Heart left ventricle (tissue), 16 donors: Measurements from ENCODE around the gene C2orf80. TPM values are rescaled to one million over a fixed set of nuclear protein-coding genes. Genes with fewer than 3 reads are reported as not detected.

ENCODE experiments used
- ATAC-seq, 4 donors: fragments of 200-7000 bp; cut with Tn5 transposase; one replicate each; pipeline ENCODE4 v1.9.1; 2020 to 2022; ENCODE audit warnings: moderate library complexity in 4 of 4, mild to moderate bottlenecking in 3 of 4, moderate number of reproducible peaks in 1 of 4
- DNase-seq, 5 donors: peaks; one replicate each; pipeline ENCODE4 v3.0.0-alpha.2; 2020
- H3K27ac ChIP-seq, 12 donors: fragments of 200-600 bp; sonication (generic) in 4 of 12; one replicate each; pipeline versions ENCODE4 v1.5.0 to v1.8.0; 2016 to 2022; ENCODE audit warnings: mild to moderate bottlenecking in 2 of 12
- H3K27me3 ChIP-seq, 9 donors: fragments of 200-600 bp; sonication (generic) in 2 of 9; one replicate each; pipeline versions ENCODE4 v1.5.1 to v1.8.0; 2016 to 2022; ENCODE audit warnings: mild to moderate bottlenecking in 3 of 9
- H3K36me3 ChIP-seq, 9 donors: fragments of 200-600 bp; sonication (generic) in 2 of 9; one replicate each; pipeline versions ENCODE4 v1.5.0 to v1.8.0; 2018 to 2022; ENCODE audit warnings: mild to moderate bottlenecking in 2 of 9
- H3K4me1 ChIP-seq, 12 donors: fragments of 200-600 bp; sonication (generic) in 4 of 12; one replicate each; pipeline versions ENCODE4 v1.5.0 to v1.8.0; 2016 to 2022; ENCODE audit warnings: mild to moderate bottlenecking in 3 of 12
- H3K4me3 ChIP-seq, 12 donors: fragments of 200-600 bp; sonication (generic) in 4 of 12; one replicate each; pipeline versions ENCODE4 v1.5.0 to v1.8.0; 2017 to 2022; ENCODE audit warnings: mild to moderate bottlenecking in 9 of 12, moderate library complexity in 4 of 12
- H3K9me3 ChIP-seq, 12 donors: fragments of 200-600 bp; sonication (generic) in 4 of 12; one replicate each; pipeline versions ENCODE4 v1.5.0 to v1.8.0; 2016 to 2022; ENCODE audit warnings: mild to moderate bottlenecking in 1 of 12
- CTCF ChIP-seq, 12 donors: fragments of 200-600 bp; sonication (generic) in 4 of 12; IDR thresholded peaks; one replicate each; pipeline versions ENCODE4 v1.5.0 to v1.8.0; 2018 to 2022; ENCODE audit warnings: antibody characterized with exemption in 12 of 12, mild to moderate bottlenecking in 5 of 12
- POLR2A ChIP-seq, 2 donors: fragments of 450-650 bp; IDR thresholded peaks; one replicate each; pipeline ENCODE4 v1.6.1; 2017; ENCODE audit warnings: antibody characterized with exemption in 2 of 2, mild to moderate bottlenecking in 2 of 2, moderate library complexity in 2 of 2
- WGBS, 4 donors: extraction: QIAGEN DNeasy Blood & Tissue Kit in 2 of 4; methylation state at CpG; one replicate each; pipeline versions ENCODE4 v1.1.5 to v1.1.7; 2013 to 2018; 5-methylcytosine and 5-hydroxymethylcytosine counted together
- intact Hi-C, 10 donors: fragments of 100-400 bp; cut with DNase I; formaldehyde crosslinking; loops; one replicate each; pipeline versions ENCODE4 v1.11.1 to v1.14.2; 2022
- polyA plus RNA-seq, 2 donors: library from polyadenylated mRNA; stranded (reverse); fragments of 200-250 nt; gene quantifications; one replicate each; pipeline ENCODE4 v1.2.3, GENCODE V29; 2013
- total RNA-seq, 9 donors: library from RNA; depleted of rRNA in 2 of 9; stranded (reverse); fragments of >200 nt in 2 of 9; fragmentation: NEBNext Ultra II Directional in 3 of 9; extraction: Animal tissue kit (Norgen Biotek cat#: 25700) in 3 of 9; gene quantifications; one replicate each; pipeline versions ENCODE4 v1.1.0 to v1.2.4, GENCODE V29; 2016 to 2023
- donor health status: ischemic (EF 13 %, LVEDD 7.1; RV severe dilation, severe dysfunction).
- donor health status: healthy with polysubstance abuse.
- donor health status: DM: no; HTN: yes; CAD: no.
- donor health status: DM: no; HTN: no; CAD: no.
- donor health status: ischemic (EF 25% LVEDD 6.9; RV normal size, moderate dysfunction).
- donor health status: ischemic (EF 25% LVEDD 5.7; RV mildly dilated, moderate dysfunction).
- donor health status: healthy.
- donor health status: DM: yes; HTN: yes; CAD: no.
- donor health status: ischemic (EF 35%, LVEDD 5.7; RV mildly dilated, moderate dysfunction).
- donor health status: nonischemic (EF 11% LVEDD 7.7; RV severe dilation, severe dysfunction).
- donor health status: DM: yes; HTN: yes; CAD: no.
- donor health status: PGD.
- donor health status: ischemic (EF 29% LVEDD 5.4; RV normal size, mild dysfunction).
- donor health status: nonischemic (EF 23%, LVEDD 6.1; RV moderate dilation, normal function).

The C2orf80 gene
- total and polyA plus RNA-seq, 11 donors, result not detected

GRCh38 chr2:208147008-208147407, 42.8 kb downstream of the C2orf80 start:
- Histone ChIP-seq H3K36me3 (no peaks in the 10 kb centered on the region), H3K27ac (no peak overlapping the region), H3K9me3 (peaks cover 0 to 7% (median 0%) of the 10 kb centered on the region in 12 donors), H3K27me3 (no peaks in the 10 kb centered on the region), H3K4me3 (no peak overlapping the region), H3K4me1 (no peaks in the 10 kb centered on the region)
- intact Hi-C loops, result no loop called here
- no peak for DNase-seq
- ATAC-seq, result no peak
- TF ChIP-seq POLR2A (IDR thresholded peaks at IDR 0.05) (no peak), CTCF (IDR thresholded peaks at IDR 0.05) (no peak)

- no peaks in the 10 kb centered on the region for H3K9me3 ChIP-seq
- no peak within 1 kb of the TSS for H3K4me3 ChIP-seq
- TF ChIP-seq CTCF (IDR thresholded peaks at IDR 0.05) (no peak), POLR2A (IDR thresholded peaks at IDR 0.05) (no peak)
- ATAC-seq, result no peak
- intact Hi-C loops, result no loop called here
- 58 to 82% (median 64%) methylated on average over 6 of the region's 6 CpGs for WGBS, 4 donors
- no peaks in the 10 kb centered on the region for H3K4me1 ChIP-seq
- H3K27me3 ChIP-seq, result no peaks in the 10 kb centered on the region
- no peak for DNase-seq
- H3K27ac ChIP-seq, result no peak within 1 kb of the TSS
- H3K36me3 ChIP-seq, result no peaks in the 10 kb centered on the region
Measured at GRCh38 chr2:208146006-208146405, 43.8 kb downstream of the C2orf80 start, which contains the start of gene CRYGB. Gene CRYGB, minus strand, starts transcription at chr2:208146158. Its CDS starts 38 bp downstream, at chr2:208146120.

GRCh38 chr2:208142925-208143799, 46.7 kb downstream of the C2orf80 start:
- Histone ChIP-seq H3K27me3 (no peaks in the 10 kb centered on the region), H3K4me1 (no peaks in the 10 kb centered on the region), H3K4me3 (no peak overlapping the region), H3K36me3 (no peaks in the 10 kb centered on the region), H3K9me3 (no peaks in the 10 kb centered on the region), H3K27ac (no peak overlapping the region)
- intact Hi-C loops, result no loop called here
- 56 to 84% (median 64%) methylated on average over 12 to 14 of the region's 14 CpGs for WGBS, 4 donors
- TF ChIP-seq POLR2A (IDR thresholded peaks at IDR 0.05) (no peak), CTCF (IDR thresholded peaks at IDR 0.05) (no peak)
- DNase-seq (no peak), ATAC-seq (no peak)

- Histone ChIP-seq H3K9me3 (no peaks in the 10 kb centered on the region), H3K4me1 (no peaks in the 10 kb centered on the region), H3K27me3 (no peaks in the 10 kb centered on the region), H3K36me3 (no peaks in the 10 kb centered on the region), H3K27ac (no peak overlapping the region), H3K4me3 (no peak overlapping the region)
- TF ChIP-seq CTCF (IDR thresholded peaks at IDR 0.05), result no peak
- no peak for TF ChIP-seq POLR2A (IDR thresholded peaks at IDR 0.05)
- intact Hi-C loops, result no loop called here
- WGBS, 4 donors, result 40 to 60% (median 48%) methylated on average over 8 of the region's 8 CpGs
- ATAC-seq, result no peak
- DNase-seq, result no peak
Measured at GRCh38 chr2:208142240-208142924, 47.4 kb downstream of the C2orf80 start.
